ENCODE data around the gene GALNT18. TPM values are rescaled to one million over a fixed set of nuclear protein-coding genes. Genes with fewer than 3 reads are reported as not detected.

The GALNT18 gene
- total and polyA plus RNA-seq, 2 donors: 7.9 to 16.1 TPM

GRCh38 chr11:11464555-11464954 lies 157.2 kb downstream of the GALNT18 start:
- no peak overlapping the region for H3K4me3 ChIP-seq (ENCODE audit: low read length in 2 of 2)
- H3K27ac ChIP-seq (ENCODE audit: low read depth in 1 of 2, low read length in 1 of 2): no peak overlapping the region
- no peak for DNase-seq (ENCODE audit: low read depth in 6 of 9, low spot score in 9 of 9)
- H3K4me1 ChIP-seq (ENCODE audit: control insufficient read depth in 2 of 2, insufficient read depth in 2 of 2, low read length in 2 of 2): no peaks in the 10 kb centered on the region
- no peaks in the 10 kb centered on the region for H3K9me3 ChIP-seq (ENCODE audit: control insufficient read depth in 2 of 2, insufficient read depth in 1 of 2, low read length in 1 of 2)
- H3K27me3 ChIP-seq (ENCODE audit: control insufficient read depth in 2 of 2, insufficient read depth in 1 of 2, low read length in 1 of 2): no peaks in the 10 kb centered on the region
- WGBS: over 99% methylated on average over 2 of the region's 2 CpGs
- H3K36me3 ChIP-seq (ENCODE audit: control insufficient read depth in 2 of 2, insufficient read depth in 2 of 2, low read length in 1 of 2): no peaks in the 10 kb centered on the region

GRCh38 chr11:11463405-11463804 lies 158.4 kb downstream of the GALNT18 start:
- 90% methylated on average over 10 of the region's 10 CpGs for WGBS
- H3K9me3 ChIP-seq (ENCODE audit: control insufficient read depth in 2 of 2, insufficient read depth in 1 of 2, low read length in 1 of 2): no peaks in the 10 kb centered on the region
- no peak for DNase-seq (ENCODE audit: low read depth in 6 of 9, low spot score in 9 of 9)
- H3K4me3 ChIP-seq (ENCODE audit: low read length in 2 of 2): no peak overlapping the region
- no peaks in the 10 kb centered on the region for H3K36me3 ChIP-seq (ENCODE audit: control insufficient read depth in 2 of 2, insufficient read depth in 2 of 2, low read length in 1 of 2)
- H3K4me1 ChIP-seq (ENCODE audit: control insufficient read depth in 2 of 2, insufficient read depth in 2 of 2, low read length in 2 of 2): no peaks in the 10 kb centered on the region
- no peaks in the 10 kb centered on the region for H3K27me3 ChIP-seq (ENCODE audit: control insufficient read depth in 2 of 2, insufficient read depth in 1 of 2, low read length in 1 of 2)
- H3K27ac ChIP-seq (ENCODE audit: low read depth in 1 of 2, low read length in 1 of 2): no peak overlapping the region

GRCh38 chr11:11461473-11461872 lies 160.3 kb downstream of the GALNT18 start:
- Histone ChIP-seq H3K27ac (ENCODE audit: low read depth in 1 of 2, low read length in 1 of 2) (no peak overlapping the region), H3K36me3 (ENCODE audit: control insufficient read depth in 2 of 2, insufficient read depth in 2 of 2, low read length in 1 of 2) (no peaks in the 10 kb centered on the region), H3K4me3 (ENCODE audit: low read length in 2 of 2) (no peak overlapping the region), H3K27me3 (ENCODE audit: control insufficient read depth in 2 of 2, insufficient read depth in 1 of 2, low read length in 1 of 2) (no peaks in the 10 kb centered on the region), H3K4me1 (ENCODE audit: control insufficient read depth in 2 of 2, insufficient read depth in 2 of 2, low read length in 2 of 2) (no peaks in the 10 kb centered on the region), H3K9me3 (ENCODE audit: control insufficient read depth in 2 of 2, insufficient read depth in 1 of 2, low read length in 1 of 2) (no peaks in the 10 kb centered on the region)
- WGBS: 97% methylated on average over 10 of the region's 10 CpGs
- no peak for DNase-seq (ENCODE audit: low read depth in 6 of 9, low spot score in 9 of 9)

- Histone ChIP-seq H3K36me3 (ENCODE audit: control insufficient read depth in 2 of 2, insufficient read depth in 2 of 2, low read length in 1 of 2) (no peaks in the 10 kb centered on the region), H3K9me3 (ENCODE audit: control insufficient read depth in 2 of 2, insufficient read depth in 1 of 2, low read length in 1 of 2) (no peaks in the 10 kb centered on the region), H3K4me1 (ENCODE audit: control insufficient read depth in 2 of 2, insufficient read depth in 2 of 2, low read length in 2 of 2) (no peaks in the 10 kb centered on the region), H3K27ac (ENCODE audit: low read depth in 1 of 2, low read length in 1 of 2) (no peak overlapping the region), H3K27me3 (ENCODE audit: control insufficient read depth in 2 of 2, insufficient read depth in 1 of 2, low read length in 1 of 2) (no peaks in the 10 kb centered on the region), H3K4me3 (ENCODE audit: low read length in 2 of 2) (no peak overlapping the region)
- DNase-seq (ENCODE audit: low read depth in 6 of 9, low spot score in 9 of 9): no peak
- WGBS: 96% methylated on average over 3 of the region's 3 CpGs
Measured at GRCh38 chr11:11459578-11459977, 162.2 kb downstream of the GALNT18 start.

- DNase-seq (ENCODE audit: low read depth in 6 of 9, low spot score in 9 of 9): no peak
- H3K4me3 ChIP-seq (ENCODE audit: low read length in 2 of 2): no peak overlapping the region
- no peaks in the 10 kb centered on the region for H3K9me3 ChIP-seq (ENCODE audit: control insufficient read depth in 2 of 2, insufficient read depth in 1 of 2, low read length in 1 of 2)
- H3K27ac ChIP-seq (ENCODE audit: low read depth in 1 of 2, low read length in 1 of 2): no peak overlapping the region
- H3K36me3 ChIP-seq (ENCODE audit: control insufficient read depth in 2 of 2, insufficient read depth in 2 of 2, low read length in 1 of 2): no peaks in the 10 kb centered on the region
- H3K4me1 ChIP-seq (ENCODE audit: control insufficient read depth in 2 of 2, insufficient read depth in 2 of 2, low read length in 2 of 2): no peaks in the 10 kb centered on the region
- H3K27me3 ChIP-seq (ENCODE audit: control insufficient read depth in 2 of 2, insufficient read depth in 1 of 2, low read length in 1 of 2): no peaks in the 10 kb centered on the region
- 98% methylated on average over 9 of the region's 9 CpGs for WGBS
Measured at GRCh38 chr11:11458485-11458884, 163.3 kb downstream of the GALNT18 start.

GRCh38 chr11:11458001-11458400 lies 163.8 kb downstream of the GALNT18 start:
- WGBS: 92% methylated on average over 5 of the region's 5 CpGs
- no peaks in the 10 kb centered on the region for H3K36me3 ChIP-seq (ENCODE audit: control insufficient read depth in 2 of 2, insufficient read depth in 2 of 2, low read length in 1 of 2)
- no peaks in the 10 kb centered on the region for H3K4me1 ChIP-seq (ENCODE audit: control insufficient read depth in 2 of 2, insufficient read depth in 2 of 2, low read length in 2 of 2)
- H3K9me3 ChIP-seq (ENCODE audit: control insufficient read depth in 2 of 2, insufficient read depth in 1 of 2, low read length in 1 of 2): no peaks in the 10 kb centered on the region
- H3K4me3 ChIP-seq (ENCODE audit: low read length in 2 of 2): no peak overlapping the region
- no peak overlapping the region for H3K27ac ChIP-seq (ENCODE audit: low read depth in 1 of 2, low read length in 1 of 2)
- DNase-seq (ENCODE audit: low read depth in 6 of 9, low spot score in 9 of 9): no peak
- no peaks in the 10 kb centered on the region for H3K27me3 ChIP-seq (ENCODE audit: control insufficient read depth in 2 of 2, insufficient read depth in 1 of 2, low read length in 1 of 2)

- no peaks in the 10 kb centered on the region for H3K9me3 ChIP-seq (ENCODE audit: control insufficient read depth in 2 of 2, insufficient read depth in 1 of 2, low read length in 1 of 2)
- WGBS: 91% methylated on average over 3 of the region's 3 CpGs
- H3K27ac ChIP-seq (ENCODE audit: low read depth in 1 of 2, low read length in 1 of 2): no peak overlapping the region
- H3K4me1 ChIP-seq (ENCODE audit: control insufficient read depth in 2 of 2, insufficient read depth in 2 of 2, low read length in 2 of 2): no peaks in the 10 kb centered on the region
- H3K27me3 ChIP-seq (ENCODE audit: control insufficient read depth in 2 of 2, insufficient read depth in 1 of 2, low read length in 1 of 2): no peaks in the 10 kb centered on the region
- H3K36me3 ChIP-seq (ENCODE audit: control insufficient read depth in 2 of 2, insufficient read depth in 2 of 2, low read length in 1 of 2): no peaks in the 10 kb centered on the region
- H3K4me3 ChIP-seq (ENCODE audit: low read length in 2 of 2): no peak overlapping the region
- DNase-seq (ENCODE audit: low read depth in 6 of 9, low spot score in 9 of 9): no peak
Measured at GRCh38 chr11:11456866-11457265, 164.9 kb downstream of the GALNT18 start.

GRCh38 chr11:11454671-11455223 lies 167.1 kb downstream of the GALNT18 start:
- no peaks in the 10 kb centered on the region for H3K27me3 ChIP-seq (ENCODE audit: control insufficient read depth in 2 of 2, insufficient read depth in 1 of 2, low read length in 1 of 2)
- H3K4me3 ChIP-seq (ENCODE audit: low read length in 2 of 2): no peak overlapping the region
- 94% methylated on average over 3 of the region's 3 CpGs for WGBS
- H3K4me1 ChIP-seq (ENCODE audit: control insufficient read depth in 2 of 2, insufficient read depth in 2 of 2, low read length in 2 of 2): no peaks in the 10 kb centered on the region
- no peak for DNase-seq (ENCODE audit: low read depth in 6 of 9, low spot score in 9 of 9)
- no peaks in the 10 kb centered on the region for H3K9me3 ChIP-seq (ENCODE audit: control insufficient read depth in 2 of 2, insufficient read depth in 1 of 2, low read length in 1 of 2)
- H3K27ac ChIP-seq (ENCODE audit: low read depth in 1 of 2, low read length in 1 of 2): no peak overlapping the region
- no peaks in the 10 kb centered on the region for H3K36me3 ChIP-seq (ENCODE audit: control insufficient read depth in 2 of 2, insufficient read depth in 2 of 2, low read length in 1 of 2)

GRCh38 chr11:11451501-11452005 lies 170.3 kb downstream of the GALNT18 start:
- no peak for DNase-seq (ENCODE audit: low read depth in 6 of 9, low spot score in 9 of 9)
- no peak overlapping the region for H3K4me3 ChIP-seq (ENCODE audit: low read length in 2 of 2)
- no peaks in the 10 kb centered on the region for H3K36me3 ChIP-seq (ENCODE audit: control insufficient read depth in 2 of 2, insufficient read depth in 2 of 2, low read length in 1 of 2)
- no peaks in the 10 kb centered on the region for H3K9me3 ChIP-seq (ENCODE audit: control insufficient read depth in 2 of 2, insufficient read depth in 1 of 2, low read length in 1 of 2)
- 93% methylated on average over 4 of the region's 4 CpGs for WGBS
- H3K4me1 ChIP-seq (ENCODE audit: control insufficient read depth in 2 of 2, insufficient read depth in 2 of 2, low read length in 2 of 2): no peaks in the 10 kb centered on the region
- no peaks in the 10 kb centered on the region for H3K27me3 ChIP-seq (ENCODE audit: control insufficient read depth in 2 of 2, insufficient read depth in 1 of 2, low read length in 1 of 2)
- H3K27ac ChIP-seq (ENCODE audit: low read depth in 1 of 2, low read length in 1 of 2): no peak overlapping the region
